Fibroblast of lung (primary cell): ENCODE measurements around the gene VTI1A.

Source experiments
- CTCF ChIP-seq, 2 donors: IDR thresholded peaks in 1 of 2; conservative IDR thresholded peaks in 1 of 2; 1 replicate in 1 of 2; 2 replicates in 1 of 2; pipeline ENCODE4 v1.5.1; 2011 to 2012; ENCODE audit warnings: low read length in 2 of 2, control low read depth in 1 of 2, inconsistent platforms in 1 of 2, low read depth in 1 of 2, mild to moderate bottlenecking in 1 of 2
- EZH2 ChIP-seq: IDR thresholded peaks from 2 replicates; pipeline ENCODE4 v1.5.1; 2012; ENCODE audit warnings: low read length, control low read depth, mild to moderate bottlenecking; ENCODE audit errors: missing control alignments

- TF ChIP-seq CTCF (conservative IDR thresholded peaks at IDR 0.05 in 1 of 2, IDR thresholded peaks at IDR 0.05 in 1 of 2; ENCODE audit: low read depth in 1 of 2, low read length in 2 of 2) (no peak), EZH2 (no peak)
Measured at GRCh38 chr10:112849546-112849945, 402.5 kb downstream of the VTI1A start.
